GM12865 (cell line): ENCODE measurements around the gene TMPRSS2.

ENCODE experiments used
- DNase-seq: peaks from one replicate; pipeline ENCODE4 v3.0.0; 2010; ENCODE audit warnings: low read depth
- H3K4me3 ChIP-seq: 2 replicates; pipeline ENCODE4 v1.5.1; 2011; ENCODE audit warnings: mild to moderate bottlenecking, low read depth, low read length, control low read depth
- CTCF ChIP-seq: IDR thresholded peaks from 2 replicates; pipeline ENCODE4 v1.5.1; 2011; ENCODE audit warnings: low read length, control low read depth, low read depth, inconsistent platforms; ENCODE audit not compliant: insufficient read depth; ENCODE audit errors: missing control alignments

Gene TMPRSS2

GRCh38 chr21:41453761-41454160, 54.2 kb downstream of the TMPRSS2 start:
- H3K4me3 ChIP-seq: no peak overlapping the region

GRCh38 chr21:41453198-41453597, 54.8 kb downstream of the TMPRSS2 start:
- no peak for DNase-seq
- no peak overlapping the region for H3K4me3 ChIP-seq
- TF ChIP-seq CTCF: no peak

More at GRCh38 chr21:41453761-41454160, 54.2 kb downstream of the TMPRSS2 start:
- DNase-seq: no peak
- no peak for TF ChIP-seq CTCF

- no peak for DNase-seq
- no peak for TF ChIP-seq CTCF
- H3K4me3 ChIP-seq: no peak overlapping the region
Measured at GRCh38 chr21:41451753-41452676, 55.9 kb downstream of the TMPRSS2 start.

- no peak for DNase-seq
- H3K4me3 ChIP-seq: no peak overlapping the region
- TF ChIP-seq CTCF: no peak
Measured at GRCh38 chr21:41449613-41450012, 58.3 kb downstream of the TMPRSS2 start.

- no peak for TF ChIP-seq CTCF
- H3K4me3 ChIP-seq: no peak overlapping the region
- no peak for DNase-seq
Measured at GRCh38 chr21:41447356-41447755, 60.6 kb downstream of the TMPRSS2 start.

GRCh38 chr21:41446586-41446985, 61.4 kb downstream of the TMPRSS2 start:
- DNase-seq: no peak
- no peak for TF ChIP-seq CTCF

GRCh38 chr21:41445465-41445862, 62.5 kb downstream of the TMPRSS2 start:
- TF ChIP-seq CTCF: no peak
- no peak for DNase-seq

More at GRCh38 chr21:41446586-41446985, 61.4 kb downstream of the TMPRSS2 start:
- no peak overlapping the region for H3K4me3 ChIP-seq

More at GRCh38 chr21:41445465-41445862, 62.5 kb downstream of the TMPRSS2 start:
- no peak overlapping the region for H3K4me3 ChIP-seq
